HG02852 (cell line): ENCODE measurements around the gene CDKN2D.
A peak's percentile ranks its signal among the peaks of the same experiment; 100 is the strongest.
"Not testable (repeated sequence)": the region's sequence is repeated elsewhere in the genome, so short reads cannot be mapped to it uniquely, and the experiment has no call there.

Experiments
- ATAC-seq: cut with Tn5 transposase; IDR thresholded peaks from one replicate; pipeline ENCODE4 v1.9.1; 2021; ENCODE audit warnings: mild to moderate bottlenecking, moderate library complexity; ENCODE audit not compliant: unreplicated experiment

Gene CDKN2D

GRCh38 chr19:10582091-10582490 lies 13.3 kb upstream of the CDKN2D start:
- ATAC-seq, result no peak

- ATAC-seq, result no peak
Measured at GRCh38 chr19:10580979-10581631, 12.3 kb upstream of the CDKN2D start.

GRCh38 chr19:10577951-10578350 lies 9.2 kb upstream of the CDKN2D start:
- ATAC-seq, result no peak

DNA sequence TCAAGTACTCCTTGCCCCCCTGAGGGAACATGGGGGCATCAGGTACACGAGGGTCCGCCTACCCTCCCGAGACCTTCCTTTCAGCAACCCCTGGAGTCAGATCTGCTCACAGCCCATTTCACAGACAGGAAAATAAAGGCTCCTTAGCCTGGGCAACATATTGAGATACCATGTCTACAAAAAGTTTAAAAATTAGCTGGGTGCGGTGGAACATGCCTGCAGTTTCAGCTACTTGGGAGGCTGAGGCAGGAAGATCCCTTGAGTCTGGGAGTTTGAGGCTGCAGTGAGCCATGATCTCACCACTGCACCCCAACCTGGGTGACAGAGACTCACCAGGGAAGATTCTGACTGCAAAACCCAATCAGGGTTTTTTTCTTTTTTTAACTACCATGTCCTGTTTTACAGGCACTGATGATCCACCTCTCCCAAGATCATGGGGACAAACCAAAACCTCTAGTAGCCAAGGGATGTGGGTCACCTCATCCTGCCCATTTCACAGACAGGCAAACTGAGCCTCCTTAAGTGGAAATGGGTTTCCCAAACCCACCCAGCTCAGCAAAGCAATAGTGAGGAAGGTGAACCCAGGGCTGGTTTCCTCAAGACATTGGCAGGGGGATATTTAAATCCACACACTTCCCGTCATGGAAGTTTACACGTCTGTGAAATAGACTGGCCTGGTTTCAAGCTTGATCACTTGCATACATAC lies 6.4 kb upstream of the CDKN2D start:
- no peak for ATAC-seq

DNA sequence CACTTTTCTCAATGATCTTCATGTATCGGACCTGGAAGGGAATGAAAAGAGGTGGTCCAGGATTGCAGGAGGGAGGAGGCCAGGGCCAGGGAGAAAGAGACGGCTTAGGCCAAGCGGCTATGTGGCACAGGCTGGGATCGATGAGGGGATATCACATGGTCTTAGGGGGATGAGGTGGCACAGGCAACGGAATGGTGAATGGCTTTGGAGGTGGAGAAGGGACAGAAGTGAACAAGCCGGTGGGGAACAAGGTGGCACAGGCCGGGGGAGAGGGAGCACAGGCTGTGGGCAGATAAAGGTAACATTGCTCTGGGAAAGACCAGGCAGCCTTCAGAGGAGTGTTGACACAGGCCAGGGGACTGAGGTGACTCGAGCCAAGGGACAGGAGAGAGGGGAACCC lies 5.7 kb upstream of the CDKN2D start:
- ATAC-seq, result no peak

GRCh38 chr19:10573793-10574192 lies 5.0 kb upstream of the CDKN2D start:
- not testable (repeated sequence) for ATAC-seq

GRCh38 chr19:10568062-10568825 lies 535 bp downstream of the CDKN2D start:
- ATAC-seq, result peak; percentile 18

DNA sequence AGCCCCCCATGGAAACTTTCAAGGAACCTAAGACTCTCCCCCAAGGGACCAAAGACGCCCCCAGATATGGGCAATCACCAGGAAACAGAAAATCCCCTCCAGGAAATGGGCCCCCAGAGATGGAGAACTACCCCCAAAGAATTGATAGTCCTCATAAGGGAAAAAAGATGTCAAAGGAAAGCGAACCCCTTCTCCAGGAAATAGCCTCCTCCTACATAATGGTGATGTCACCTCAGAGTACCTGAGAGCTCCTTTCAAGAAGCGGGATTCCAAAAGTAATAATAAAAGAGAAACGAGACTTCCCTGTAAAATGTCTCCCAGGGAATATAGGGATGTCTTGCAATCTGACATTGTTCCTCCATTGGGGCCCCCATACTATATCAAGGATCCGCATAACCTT lies 1.1 kb downstream of the CDKN2D start:
- ATAC-seq, result no peak

- ATAC-seq, result no peak
Measured at GRCh38 chr19:10566658-10567410, 1.9 kb downstream of the CDKN2D start.

GRCh38 chr19:10566408-10566657 lies 2.4 kb downstream of the CDKN2D start:
- ATAC-seq, result no peak

- ATAC-seq, result peak; percentile 39
Measured at GRCh38 chr19:10565567-10566407, 3.0 kb downstream of the CDKN2D start, which contains the start of gene KRI1. KRI1 (minus strand) TSS chr19:10566010; CDS start chr19:10565999, 11 bp downstream.

DNA sequence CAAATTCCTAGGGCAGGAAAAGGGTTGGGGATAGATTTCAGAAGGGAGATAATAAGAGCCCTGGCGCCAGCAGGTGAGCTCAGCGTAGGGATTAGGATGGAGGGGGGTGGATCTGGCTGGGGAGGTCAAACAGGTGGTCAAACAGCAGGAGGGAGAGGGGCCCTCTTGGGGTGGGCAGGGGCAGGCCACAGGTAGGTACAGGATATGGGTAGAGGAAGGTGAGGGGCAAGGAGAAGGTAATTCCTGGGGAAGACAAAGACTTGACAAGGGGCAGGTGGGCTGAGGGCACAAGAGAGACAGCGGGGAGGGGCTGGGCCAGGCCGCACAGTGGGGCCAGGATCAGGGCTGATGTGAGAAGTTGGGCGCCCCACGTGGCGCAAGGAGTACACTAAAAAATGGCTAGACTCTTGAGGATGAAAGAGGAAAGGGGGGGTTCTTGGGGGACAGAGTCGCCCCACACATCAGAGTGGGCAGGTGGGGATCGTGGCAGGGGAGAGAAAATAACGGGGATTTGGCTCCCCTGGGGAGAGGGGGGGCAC lies 3.7 kb downstream of the CDKN2D start:
- ATAC-seq, result no peak

DNA sequence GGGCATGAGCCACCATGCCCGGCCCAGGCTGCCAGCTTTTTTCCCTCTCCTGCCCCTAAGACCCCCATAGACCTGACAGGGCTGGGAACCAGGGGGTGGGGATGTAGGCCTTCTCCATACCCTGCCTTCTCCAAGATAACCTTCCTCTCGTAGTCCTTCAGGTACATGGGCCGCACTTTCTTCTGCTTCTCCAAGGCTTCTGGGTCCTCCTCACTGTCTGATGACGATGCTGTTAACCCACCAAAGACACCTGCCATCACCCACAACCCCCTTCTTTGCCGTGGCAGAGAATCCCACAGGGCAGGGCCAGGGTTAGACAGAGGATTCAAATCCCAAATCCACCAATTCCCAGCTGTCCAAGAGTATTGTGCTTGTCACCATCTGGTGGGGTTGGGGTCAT lies 6.2 kb downstream of the CDKN2D start:
- ATAC-seq, result no peak

- ATAC-seq, result no peak
Measured at GRCh38 chr19:10560154-10560553, 8.6 kb downstream of the CDKN2D start.

DNA sequence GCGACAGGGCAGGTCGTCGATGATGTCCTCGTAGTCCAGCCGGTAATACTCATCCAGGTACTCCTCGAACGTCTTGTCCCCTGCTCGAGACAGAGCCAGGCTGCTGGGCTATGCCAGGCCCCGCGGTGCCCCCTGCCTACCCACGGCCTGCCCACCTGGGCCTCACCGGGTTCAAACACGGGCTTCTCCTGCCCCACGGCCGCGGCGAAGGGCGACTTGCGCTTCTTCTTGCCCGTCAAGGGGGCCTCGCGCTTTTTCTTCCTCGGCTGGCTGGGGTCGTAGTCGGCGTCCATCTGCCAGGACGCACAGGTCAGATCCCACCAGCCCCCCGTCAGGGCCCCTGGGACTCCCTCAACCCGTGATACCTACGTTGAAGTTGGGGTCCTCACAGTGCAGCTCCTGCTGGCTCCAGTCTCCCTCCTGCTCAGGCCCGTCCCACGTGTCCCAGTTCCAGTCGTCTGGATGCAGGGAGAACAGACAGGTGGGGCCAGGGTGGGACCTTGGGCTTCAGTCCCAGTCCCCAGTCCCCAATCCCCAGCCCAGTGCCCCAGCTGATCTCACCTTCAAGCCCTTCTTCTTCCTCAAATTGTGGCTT lies 11.1 kb downstream of the CDKN2D start:
- no peak for ATAC-seq

DNA sequence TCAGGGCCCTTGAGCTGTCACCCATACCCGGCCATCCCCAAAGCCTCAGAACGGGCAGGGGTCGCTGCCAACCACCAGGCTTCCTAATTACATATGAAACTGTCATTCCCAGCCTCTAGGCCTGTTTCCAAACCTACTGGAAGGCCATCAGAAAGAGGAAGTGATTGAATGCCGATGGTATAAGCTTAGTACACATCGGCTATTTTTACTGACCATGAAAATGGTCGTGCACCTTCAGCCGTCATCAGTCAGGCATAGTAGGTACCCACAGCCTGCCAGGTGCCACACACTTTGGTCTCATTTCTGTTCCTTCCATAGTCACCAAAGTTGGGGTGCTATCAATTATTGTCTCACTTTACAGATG lies 13.2 kb downstream of the CDKN2D start:
- ATAC-seq, result no peak

DNA sequence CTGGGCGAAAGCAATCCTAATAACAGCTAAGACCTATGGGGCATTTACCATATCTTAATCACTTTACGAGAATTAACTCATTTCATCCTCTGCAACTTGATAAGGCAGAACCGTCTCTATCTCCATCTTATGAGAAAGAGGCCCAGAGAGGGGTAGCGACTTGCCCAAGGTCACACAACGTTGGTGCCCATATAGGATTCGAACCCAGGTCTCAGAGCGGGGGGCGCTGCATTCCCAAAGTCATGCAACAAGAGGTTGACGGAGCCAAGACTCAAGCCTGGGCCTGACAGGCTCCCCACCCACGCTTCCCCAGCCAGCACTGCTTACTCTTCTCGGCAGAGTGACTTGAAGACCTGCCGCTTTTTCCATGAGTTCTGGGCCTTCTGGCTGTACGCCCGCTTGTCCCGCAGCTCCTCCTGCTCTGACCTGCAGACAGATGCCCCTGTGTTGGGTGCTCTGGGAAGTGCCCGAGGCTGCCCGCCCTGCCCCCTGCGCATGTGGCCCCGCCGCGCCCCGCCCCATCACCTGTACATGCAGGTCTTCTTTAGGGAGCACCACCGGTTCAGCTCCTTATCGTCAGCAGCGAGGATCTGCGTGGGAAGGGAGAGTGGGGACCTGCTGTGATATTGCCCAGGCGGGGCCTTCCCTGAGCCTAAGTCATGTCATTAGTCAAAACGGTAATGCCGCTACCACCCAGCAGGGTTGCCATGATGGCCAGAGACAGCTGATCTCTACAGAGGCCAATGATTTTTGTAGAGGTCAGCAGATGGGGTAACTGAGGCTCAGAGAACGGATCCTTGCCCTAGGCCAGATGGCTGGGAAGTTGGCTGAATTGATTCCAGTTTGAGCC lies 13.8 kb downstream of the CDKN2D start:
- no peak for ATAC-seq

DNA sequence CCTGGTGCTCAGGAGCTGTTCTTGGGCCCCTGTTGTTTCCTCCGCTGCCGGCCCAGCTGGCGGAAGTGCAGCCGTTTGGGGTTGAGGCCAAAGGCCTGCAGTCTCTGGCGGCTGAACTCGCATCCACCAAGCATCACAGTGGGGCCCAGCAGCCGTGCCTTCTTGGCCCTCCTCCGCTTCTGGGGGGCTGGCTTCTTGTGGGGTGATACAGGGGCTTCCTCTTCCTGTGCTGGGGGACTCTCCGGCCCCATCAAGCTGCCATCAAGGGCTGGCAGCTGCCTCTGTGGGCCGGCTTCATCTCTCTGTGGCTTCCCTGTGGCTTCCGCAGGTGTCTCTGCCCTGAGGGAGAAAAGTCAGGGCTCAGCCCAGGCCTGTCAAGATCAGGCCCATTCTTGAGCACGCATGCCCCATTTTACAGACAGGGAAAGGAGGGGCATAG lies 14.8 kb downstream of the CDKN2D start:
- ATAC-seq, result no peak

- ATAC-seq, result no peak
Measured at GRCh38 chr19:10553087-10553667, 15.6 kb downstream of the CDKN2D start.
